HEK293 (cell line): ENCODE results near the gene GALNTL6.
A peak's percentile ranks its signal among the peaks of the same experiment; 100 is the strongest.

Experiments
- CTCF ChIA-PET: fragments of 350-600 bp; formaldehyde crosslinking; extraction: SDS; loops from one replicate; lab custom pipeline; 2021; ENCODE audit warnings: antibody characterized with exemption; lab: Yijun Ruan, JAX
- POLR2A ChIA-PET: fragments of 300-600 bp; formaldehyde crosslinking; extraction: SDS; loops from one replicate; lab custom pipeline; 2020; ENCODE audit warnings: antibody characterized with exemption, inconsistent platforms; lab: Yijun Ruan, JAX
- H3K27ac ChIP-seq: fragments of 200-500 bp; sonication (Bioruptor generic); 2 replicates; pipeline ENCODE4 v1.5.1; 2014; ENCODE audit warnings: low read depth, low read length, control low read depth, inconsistent platforms; ENCODE audit errors: extremely low read depth
- H3K36me3 ChIP-seq, 2 experiments: fragments of 200-500 bp in 1 of 2; sonication (Bioruptor generic) in 1 of 2; 1 replicate in 1 of 2; 2 replicates in 1 of 2; pipeline ENCODE4 v1.5.1; 2014 to 2017; ENCODE audit warnings: inconsistent platforms in 2 of 2, low read length in 2 of 2; ENCODE audit not compliant: control insufficient read depth in 2 of 2, insufficient read depth in 1 of 2
- H3K4me1 ChIP-seq: fragments of 200-500 bp; sonication (Bioruptor generic); 2 replicates; pipeline ENCODE4 v1.5.1; 2014; ENCODE audit warnings: mild to moderate bottlenecking, low read length, inconsistent platforms; ENCODE audit not compliant: control insufficient read depth, insufficient read depth
- H3K4me3 ChIP-seq: 2 replicates; pipeline ENCODE4 v1.5.1; 2011; ENCODE audit warnings: low read depth, mild to moderate bottlenecking, control low read depth, low read length, moderate library complexity
- H3K9me3 ChIP-seq: fragments of 200-500 bp; sonication (Bioruptor generic); 2 replicates; pipeline ENCODE4 v1.5.1; 2014; ENCODE audit warnings: low read depth, low read length, inconsistent platforms; ENCODE audit not compliant: control insufficient read depth, insufficient read depth
- BCL11B ChIP-seq: fragments of 450-650 bp; formaldehyde crosslinking; IDR thresholded peaks from 2 replicates; pipeline ENCODE4 v1.5.1; 2016; ENCODE audit warnings: low read depth, missing biosample characterization, missing genetic modification characterization
- GLI4 ChIP-seq: fragments of 450-650 bp; formaldehyde crosslinking; IDR thresholded peaks from 2 replicates; pipeline ENCODE4 v1.5.1; 2016; ENCODE audit warnings: missing biosample characterization, missing genetic modification characterization
- KLF7 ChIP-seq: fragments of 450-650 bp; formaldehyde crosslinking; IDR thresholded peaks from 2 replicates; pipeline ENCODE4 v1.5.1; 2016; ENCODE audit warnings: missing biosample characterization, missing genetic modification characterization, borderline replicate concordance
- PRDM4 ChIP-seq: fragments of 450-650 bp; formaldehyde crosslinking; IDR thresholded peaks from 2 replicates; pipeline ENCODE4 v1.5.1; 2017; ENCODE audit warnings: missing biosample characterization, missing genetic modification characterization
- SP2 ChIP-seq: fragments of 450-650 bp; formaldehyde crosslinking; IDR thresholded peaks from 2 replicates; pipeline ENCODE4 v1.5.1; 2016; ENCODE audit warnings: missing biosample characterization, missing genetic modification characterization
- SP3 ChIP-seq: fragments of 450-650 bp; formaldehyde crosslinking; IDR thresholded peaks from 2 replicates; pipeline ENCODE4 v1.5.1; 2016; ENCODE audit warnings: missing biosample characterization, missing genetic modification characterization
- ZFHX2 ChIP-seq: fragments of 450-650 bp; formaldehyde crosslinking; conservative IDR thresholded peaks from 2 replicates; pipeline ENCODE4 v1.5.1; 2016; ENCODE audit warnings: missing biosample characterization, missing genetic modification characterization
- ZNF132 ChIP-seq: fragments of 450-650 bp; formaldehyde crosslinking; IDR thresholded peaks from 2 replicates; pipeline ENCODE4 v1.5.1; 2017; ENCODE audit warnings: missing biosample characterization, missing genetic modification characterization, borderline replicate concordance
- ZNF24 ChIP-seq: fragments of 450-650 bp; formaldehyde crosslinking; IDR thresholded peaks from 2 replicates; pipeline ENCODE4 v1.5.1; 2016; ENCODE audit warnings: missing biosample characterization, missing genetic modification characterization
- ZNF324 ChIP-seq: fragments of 450-650 bp; formaldehyde crosslinking; IDR thresholded peaks from 2 replicates; pipeline ENCODE4 v1.5.1; 2016; ENCODE audit warnings: missing biosample characterization, missing genetic modification characterization
- ZNF449 ChIP-seq: fragments of 450-650 bp; formaldehyde crosslinking; IDR thresholded peaks from 2 replicates; pipeline ENCODE4 v1.5.1; 2017; ENCODE audit warnings: missing biosample characterization, mild to moderate bottlenecking, missing genetic modification characterization, moderate library complexity
- ZNF561 ChIP-seq: fragments of 450-650 bp; IDR thresholded peaks from 2 replicates; pipeline ENCODE4 v1.5.1; 2018; ENCODE audit warnings: missing biosample characterization, missing genetic modification characterization, borderline replicate concordance
- ZNF624 ChIP-seq: fragments of 450-650 bp; formaldehyde crosslinking; IDR thresholded peaks from 2 replicates; pipeline ENCODE4 v1.5.1; 2017; ENCODE audit warnings: missing biosample characterization, missing genetic modification characterization
- ZNF645 ChIP-seq: fragments of 450-650 bp; formaldehyde crosslinking; IDR thresholded peaks from 2 replicates; pipeline ENCODE4; 2016; ENCODE audit warnings: missing biosample characterization, missing genetic modification characterization
- ZNF747 ChIP-seq: fragments of 450-650 bp; formaldehyde crosslinking; IDR thresholded peaks from 2 replicates; pipeline ENCODE4 v1.5.1; 2016; ENCODE audit warnings: missing biosample characterization, missing genetic modification characterization
- TF ChIP-seq, protein P1 (sequence below): fragments of 450-650 bp; formaldehyde crosslinking; IDR thresholded peaks from 2 replicates; pipeline ENCODE4 v1.5.1; 2016; ENCODE audit warnings: missing biosample characterization, missing genetic modification characterization

Gene GALNTL6

DNA sequence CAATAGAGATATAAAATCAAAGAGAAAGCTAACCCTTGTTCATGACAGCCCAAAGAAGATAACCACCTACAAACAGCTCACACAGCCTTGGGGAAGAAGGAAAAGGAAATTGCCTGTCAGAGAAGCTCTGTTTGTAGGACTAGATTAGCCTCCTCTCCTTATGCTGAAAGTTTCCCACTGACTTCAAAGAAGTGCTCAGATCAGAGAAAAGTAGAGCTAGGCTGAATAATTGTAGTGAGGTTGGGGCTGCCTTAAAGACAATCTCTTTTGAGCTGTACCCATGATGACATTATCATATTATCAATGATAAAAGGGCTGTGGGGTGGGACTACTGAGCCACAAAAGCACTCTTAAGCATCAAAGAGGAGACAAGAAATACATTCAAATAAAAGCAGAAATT is 1132.4 kb downstream of the GALNTL6 start:
- no peak overlapping the region for H3K4me3 ChIP-seq
- H3K27ac ChIP-seq: no peak overlapping the region
- no peaks in the 10 kb centered on the region for H3K4me1 ChIP-seq
- TF ChIP-seq KLF7: no peak
- POLR2A ChIA-PET: no interaction called here
- CTCF ChIA-PET: interaction anchor here (0.5 kb wide), 1 partner anchor 100 kb away, joined by 3 read pairs; no protein-coding TSS in a partner anchor
- no peaks in the 10 kb centered on the region for H3K9me3 ChIP-seq
- no peaks in the 10 kb centered on the region for H3K36me3 ChIP-seq

- Histone ChIP-seq H3K4me3 (no peak overlapping the region), H3K4me1 (no peaks in the 10 kb centered on the region), H3K27ac (no peak overlapping the region), H3K36me3 (no peaks in the 10 kb centered on the region), H3K9me3 (no peaks in the 10 kb centered on the region)
- TF ChIP-seq GLI4: no peak
- no peak for TF ChIP-seq ZNF645 (tag by site-specific recombination)
- TF ChIP-seq BCL11B (tag by site-specific recombination): no peak
- TF ChIP-seq ZNF24 (tag by site-specific recombination): no peak
- TF ChIP-seq ZNF747: no peak
- TF ChIP-seq SP2 (tag by site-specific recombination): no peak
- TF ChIP-seq ZFHX2: no peak
- TF ChIP-seq ZNF449 (tag by site-specific recombination): no peak
- TF ChIP-seq ZNF561 (tag by site-specific recombination): no peak
- TF ChIP-seq, protein P1, sequence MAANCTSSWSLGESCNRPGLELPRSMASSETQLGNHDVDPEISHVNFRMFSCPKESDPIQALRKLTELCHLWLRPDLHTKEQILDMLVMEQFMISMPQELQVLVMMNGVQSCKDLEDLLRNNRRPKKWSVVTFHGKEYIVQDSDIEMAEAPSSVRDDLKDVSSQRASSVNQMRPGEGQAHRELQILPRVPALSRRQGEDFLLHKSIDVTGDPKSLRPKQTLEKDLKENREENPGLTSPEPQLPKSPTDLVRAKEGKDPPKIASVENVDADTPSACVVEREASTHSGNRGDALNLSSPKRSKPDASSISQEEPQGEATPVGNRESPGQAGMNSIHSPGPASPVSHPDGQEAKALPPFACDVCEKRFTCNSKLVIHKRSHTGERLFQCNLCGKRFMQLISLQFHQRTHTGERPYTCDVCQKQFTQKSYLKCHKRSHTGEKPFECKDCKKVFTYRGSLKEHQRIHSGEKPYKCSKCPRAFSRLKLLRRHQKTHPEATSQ (tag by site-specific recombination): no peak
- TF ChIP-seq ZNF324 (tag by site-specific recombination): no peak
- no peak for TF ChIP-seq ZNF624
- TF ChIP-seq ZNF132 (tag by site-specific recombination): no peak
- POLR2A ChIA-PET: no interaction called here
- CTCF ChIA-PET: no interaction called here
Measured at GRCh38 chr4:172946503-172946902, 1133.3 kb downstream of the GALNTL6 start.

DNA sequence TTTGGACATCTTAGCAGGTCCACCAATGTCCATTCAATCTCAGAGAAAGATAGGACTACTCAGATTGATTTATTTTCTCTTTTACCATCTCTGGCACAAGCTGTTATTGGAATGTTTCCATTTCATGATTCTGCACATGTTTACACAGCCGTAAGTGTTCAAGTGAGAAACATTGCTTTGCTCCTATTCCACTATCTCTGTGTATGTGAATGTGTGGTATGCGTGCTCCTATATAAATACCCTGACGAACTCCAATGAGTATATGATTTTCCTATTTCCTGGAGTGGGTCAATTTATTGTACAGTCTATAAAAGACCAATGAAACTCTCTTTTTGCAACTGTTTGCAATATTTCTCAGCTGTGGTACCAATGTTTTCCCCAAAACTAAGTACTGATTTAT is 1134.4 kb downstream of the GALNTL6 start:
- ChIA-PET CTCF (no interaction called here), POLR2A (no interaction called here)
- Histone ChIP-seq H3K4me3 (no peak overlapping the region), H3K36me3 (no peaks in the 10 kb centered on the region), H3K4me1 (no peaks in the 10 kb centered on the region), H3K9me3 (no peaks in the 10 kb centered on the region), H3K27ac (no peak overlapping the region)
- TF ChIP-seq PRDM4 (tag by site-specific recombination) (0 out of 2 replicates have a peak, but pooled peaks have one; percentile 28), SP3 (tag by site-specific recombination) (no peak)
